Measurements from ENCODE around the gene NAA80. TPM values are rescaled to one million over a fixed set of nuclear protein-coding genes. Genes with fewer than 3 reads are reported as not detected.
A peak's percentile ranks its signal among the peaks of the same experiment; 100 is the strongest.
"Not testable (repeated sequence)": the region's sequence is repeated elsewhere in the genome, so short reads cannot be mapped to it uniquely, and the experiment has no call there.

NAA80 gene
- total RNA-seq, 4 donors from 2014 or later = 12.6 to 24.3 (median 15.9) TPM

DNA sequence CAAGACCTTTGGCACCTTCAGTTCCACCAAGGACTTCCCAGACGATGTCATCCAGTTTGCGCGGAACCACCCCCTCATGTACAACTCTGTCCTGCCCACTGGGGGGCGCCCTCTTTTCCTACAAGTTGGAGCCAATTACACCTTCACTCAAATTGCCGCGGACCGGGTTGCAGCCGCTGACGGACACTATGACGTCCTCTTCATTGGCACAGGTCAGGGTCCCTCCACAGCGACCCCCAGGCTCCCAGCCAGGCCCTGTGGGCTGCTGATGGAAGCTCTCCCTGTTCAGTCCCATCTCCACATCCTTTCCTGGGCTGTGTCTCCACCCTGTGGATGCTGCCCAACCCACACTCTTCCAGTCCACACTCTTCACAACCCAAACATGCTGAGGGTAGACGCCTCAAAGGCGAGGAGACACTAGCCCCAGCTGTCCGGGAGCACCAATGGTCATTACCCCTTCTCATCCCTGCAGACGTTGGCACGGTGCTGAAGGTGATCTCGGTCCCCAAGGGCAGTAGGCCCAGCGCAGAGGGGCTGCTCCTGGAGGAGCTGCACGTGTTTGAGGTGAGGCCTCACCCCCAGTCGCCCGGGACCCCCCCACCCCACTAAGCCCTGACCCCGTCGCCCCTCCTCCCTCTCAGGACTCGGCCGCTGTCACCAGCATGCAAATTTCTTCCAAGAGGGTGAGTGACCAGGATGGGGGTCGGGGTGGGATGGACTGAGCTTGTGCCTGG, 24.7 kb downstream of the NAA80 start:
- Histone ChIP-seq H3K27ac (peak overlapping the region; percentile 67 to 98 (median 84)), H3K36me3 (peaks cover 0 to 19% (median 0%) of the 10 kb centered on the region in 3 donors), H3K4me1 (peaks cover 0 to 88% (median 53%) of the 10 kb centered on the region in 4 donors), H3K4me3 (peak overlapping the region in 1 of 4 donors; percentile 50), H3K27me3 (peaks cover 0 to 15% of the 10 kb centered on the region in 2 donors), H3K9me3 (no peaks in the 10 kb centered on the region)
- 25 to 27% methylated on average over 18 to 26 of the region's 26 CpGs for WGBS, 2 donors
- peak in 1 of 2 donors; percentile 66 for DNase-seq (ENCODE audit: low spot score in 2 of 2)
- peak in 1 of 2 donors; percentile 54 for TF ChIP-seq EP300 (IDR thresholded peaks at IDR 0.05)
- TF ChIP-seq POLR2A (IDR thresholded peaks at IDR 0.05) = no peak
- TF ChIP-seq, protein P1, sequence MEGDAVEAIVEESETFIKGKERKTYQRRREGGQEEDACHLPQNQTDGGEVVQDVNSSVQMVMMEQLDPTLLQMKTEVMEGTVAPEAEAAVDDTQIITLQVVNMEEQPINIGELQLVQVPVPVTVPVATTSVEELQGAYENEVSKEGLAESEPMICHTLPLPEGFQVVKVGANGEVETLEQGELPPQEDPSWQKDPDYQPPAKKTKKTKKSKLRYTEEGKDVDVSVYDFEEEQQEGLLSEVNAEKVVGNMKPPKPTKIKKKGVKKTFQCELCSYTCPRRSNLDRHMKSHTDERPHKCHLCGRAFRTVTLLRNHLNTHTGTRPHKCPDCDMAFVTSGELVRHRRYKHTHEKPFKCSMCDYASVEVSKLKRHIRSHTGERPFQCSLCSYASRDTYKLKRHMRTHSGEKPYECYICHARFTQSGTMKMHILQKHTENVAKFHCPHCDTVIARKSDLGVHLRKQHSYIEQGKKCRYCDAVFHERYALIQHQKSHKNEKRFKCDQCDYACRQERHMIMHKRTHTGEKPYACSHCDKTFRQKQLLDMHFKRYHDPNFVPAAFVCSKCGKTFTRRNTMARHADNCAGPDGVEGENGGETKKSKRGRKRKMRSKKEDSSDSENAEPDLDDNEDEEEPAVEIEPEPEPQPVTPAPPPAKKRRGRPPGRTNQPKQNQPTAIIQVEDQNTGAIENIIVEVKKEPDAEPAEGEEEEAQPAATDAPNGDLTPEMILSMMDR (IDR thresholded peaks at IDR 0.05) = peak; percentile 66 to 89 (median 79)

- Histone ChIP-seq H3K36me3 (peaks cover 0 to 19% (median 0%) of the 10 kb centered on the region in 3 donors), H3K4me1 (peaks cover 0 to 88% (median 54%) of the 10 kb centered on the region in 4 donors), H3K9me3 (no peaks in the 10 kb centered on the region), H3K4me3 (peak overlapping the region; percentile 16 to 50 (median 30)), H3K27ac (peak overlapping the region; percentile 67 to 98 (median 84)), H3K27me3 (peaks cover 0 to 15% of the 10 kb centered on the region in 2 donors)
- TF ChIP-seq, protein P1 (IDR thresholded peaks at IDR 0.05) = no peak
- no peak for TF ChIP-seq EP300 (IDR thresholded peaks at IDR 0.05)
- TF ChIP-seq POLR2A (IDR thresholded peaks at IDR 0.05) = no peak
- DNase-seq (ENCODE audit: low spot score in 2 of 2) = no peak
- 40 to 52% methylated on average over 11 to 24 of the region's 31 CpGs for WGBS, 2 donors
Measured at GRCh38 chr3:50273689-50274065, 25.5 kb downstream of the NAA80 start.

DNA sequence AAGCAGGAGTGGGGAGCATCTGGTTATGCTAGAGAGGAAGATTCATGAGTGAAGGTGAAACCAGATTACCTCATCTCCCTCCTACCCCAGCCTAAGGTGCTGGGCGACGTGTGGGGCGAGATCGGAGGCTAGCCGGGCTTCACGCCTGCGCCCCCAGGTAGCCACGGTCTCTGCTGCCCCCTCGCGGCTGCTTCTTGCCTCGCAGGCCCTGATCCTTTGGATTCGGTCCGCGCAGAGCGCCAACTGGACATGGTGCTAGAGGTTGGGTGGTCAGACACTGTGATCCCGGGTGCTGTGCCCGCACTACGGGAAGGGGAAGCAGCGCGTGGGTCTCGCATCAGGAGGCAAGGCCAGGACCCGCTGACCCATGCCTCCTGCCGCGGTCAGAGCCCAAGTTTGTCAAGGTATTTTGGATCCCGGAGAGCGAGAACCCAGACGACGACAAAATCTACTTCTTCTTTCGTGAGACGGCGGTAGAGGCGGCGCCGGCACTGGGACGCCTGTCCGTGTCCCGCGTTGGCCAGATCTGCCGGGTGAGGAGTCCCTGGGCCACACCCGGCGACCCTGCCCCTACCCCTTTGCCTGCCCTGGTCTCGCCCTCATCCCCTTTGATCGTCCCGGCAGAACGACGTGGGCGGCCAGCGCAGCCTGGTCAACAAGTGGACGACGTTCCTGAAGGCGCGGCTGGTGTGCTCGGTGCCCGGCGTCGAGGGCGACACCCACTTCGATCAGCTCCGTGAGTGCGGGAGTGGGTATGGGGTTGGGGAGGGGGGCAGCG, 26.1 kb downstream of the NAA80 start:
- peak overlapping the region; percentile 16 to 50 (median 30) for H3K4me3 ChIP-seq
- peaks cover 0 to 15% of the 10 kb centered on the region in 2 donors for H3K27me3 ChIP-seq
- WGBS, 2 donors = 0 to 4% methylated on average over 32 to 56 of the region's 61 CpGs
- peak; percentile 85 to 95 for DNase-seq (ENCODE audit: low spot score in 2 of 2)
- no peaks in the 10 kb centered on the region for H3K9me3 ChIP-seq
- peak in 1 of 2 donors; percentile 2 for TF ChIP-seq POLR2A (IDR thresholded peaks at IDR 0.05)
- TF ChIP-seq EP300 (IDR thresholded peaks at IDR 0.05) = peak; percentile 23 to 85
- TF ChIP-seq, protein P1 (IDR thresholded peaks at IDR 0.05) = peak; percentile 98 to 100 (median 98)
- peaks cover 0 to 88% (median 58%) of the 10 kb centered on the region in 4 donors for H3K4me1 ChIP-seq
- H3K36me3 ChIP-seq = peaks cover 0 to 19% (median 0%) of the 10 kb centered on the region in 3 donors
- H3K27ac ChIP-seq = peak overlapping the region; percentile 85 to 98 (median 97)

DNA sequence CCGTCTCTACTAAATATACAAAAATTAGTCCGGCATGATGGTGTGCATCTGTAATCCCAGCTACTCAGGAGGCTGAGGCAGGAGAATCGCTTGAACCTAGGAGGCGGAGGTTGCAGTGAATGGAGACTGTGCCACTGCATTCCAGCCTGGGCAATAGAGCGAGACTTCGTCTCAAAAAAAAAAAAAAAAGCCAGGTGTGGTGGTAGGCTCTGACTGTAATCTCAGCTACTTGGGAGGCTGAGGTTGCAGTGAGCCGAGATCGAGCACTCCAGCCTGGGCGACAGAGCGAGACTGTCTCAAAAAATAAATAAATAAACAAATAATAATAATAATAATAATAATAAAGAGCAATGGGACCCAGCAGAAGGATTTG, 26.7 kb downstream of the NAA80 start:
- Histone ChIP-seq H3K27ac (peak overlapping the region; percentile 85 to 98 (median 97)), H3K36me3 (peaks cover 0 to 19% (median 0%) of the 10 kb centered on the region in 3 donors), H3K4me1 (peaks cover 0 to 91% (median 61%) of the 10 kb centered on the region in 4 donors), H3K27me3 (peaks cover 0 to 15% of the 10 kb centered on the region in 2 donors), H3K4me3 (peak overlapping the region in 2 of 4 donors; percentile 37 to 50)
- not testable (repeated sequence) for H3K9me3 ChIP-seq; DNase-seq (ENCODE audit: low spot score in 2 of 2)
- 50 to 54% methylated on average over 10 of the region's 10 CpGs for WGBS, 2 donors

DNA sequence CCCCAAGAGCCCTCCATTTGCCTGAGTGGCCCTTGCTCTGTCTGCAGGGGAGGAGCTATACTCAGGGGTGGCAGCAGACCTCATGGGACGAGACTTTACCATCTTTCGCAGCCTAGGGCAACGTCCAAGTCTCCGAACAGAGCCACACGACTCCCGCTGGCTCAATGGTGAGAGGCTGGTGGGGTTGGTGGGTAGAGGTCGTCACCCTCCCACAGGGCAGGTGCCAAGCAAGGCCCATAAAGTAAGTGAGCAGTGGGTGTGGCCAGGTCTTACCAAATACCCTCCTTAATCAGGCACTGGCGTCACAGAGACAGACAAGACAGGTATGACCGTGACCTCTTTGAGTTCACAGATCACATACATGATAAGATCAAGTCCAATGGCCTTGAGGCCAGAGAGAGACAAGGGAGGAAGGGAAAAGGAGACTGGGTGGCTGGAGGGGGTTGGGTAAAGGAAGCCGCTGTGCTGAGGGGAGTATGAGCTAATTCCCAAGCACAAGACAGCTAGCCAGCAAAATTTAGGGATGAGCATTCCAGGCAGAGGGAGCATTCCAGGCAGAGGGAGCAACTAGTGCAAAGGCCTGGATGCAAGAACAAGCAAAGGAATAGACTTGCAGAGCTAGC, 27.8 kb downstream of the NAA80 start:
- no peak for TF ChIP-seq EP300 (IDR thresholded peaks at IDR 0.05)
- no peak for TF ChIP-seq POLR2A (IDR thresholded peaks at IDR 0.05)
- TF ChIP-seq, protein P1 (IDR thresholded peaks at IDR 0.05) = no peak
- peaks cover 0 to 100% (median 69%) of the 10 kb centered on the region in 4 donors for H3K4me1 ChIP-seq
- H3K9me3 ChIP-seq = no peaks in the 10 kb centered on the region
- H3K4me3 ChIP-seq = peak overlapping the region; percentile 37 to 63 (median 46)
- DNase-seq (ENCODE audit: low spot score in 2 of 2) = no peak
- WGBS, 2 donors = 36 to 49% methylated on average over 10 of the region's 10 CpGs
- peak overlapping the region; percentile 85 to 98 (median 97) for H3K27ac ChIP-seq
- peaks cover 0 to 15% of the 10 kb centered on the region in 2 donors for H3K27me3 ChIP-seq
- H3K36me3 ChIP-seq = peaks cover 0 to 12% (median 0%) of the 10 kb centered on the region in 3 donors
